ENCODE measurements around the gene ZCCHC12.

The ZCCHC12 gene

DNA sequence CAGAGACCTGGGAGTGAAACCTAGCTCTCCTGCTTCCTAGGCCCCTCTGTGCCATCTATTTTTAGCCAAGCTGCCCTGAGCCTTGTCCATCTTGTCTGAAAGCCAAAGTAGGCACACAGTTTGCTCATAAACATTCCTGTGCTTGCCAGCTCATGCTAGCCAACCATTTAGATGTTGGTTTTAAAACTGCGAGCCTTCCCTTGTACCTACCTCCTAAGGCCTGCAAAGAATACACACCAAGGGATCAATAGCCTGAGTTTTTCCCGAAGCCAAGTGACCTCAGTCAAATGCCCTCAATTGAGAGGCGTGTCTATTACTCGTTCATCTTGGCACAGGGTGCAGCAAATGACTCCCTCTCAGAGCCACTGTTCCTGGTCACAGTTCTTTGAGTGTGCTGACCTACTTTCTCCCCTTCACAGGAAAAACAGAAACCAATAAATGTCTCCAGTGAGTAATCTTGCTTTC, 48.5 kb downstream of the ZCCHC12 start:
- DNase-seq = no peak

All from NCI-H1694 (cell line).